ENCODE data around the gene PACRG.

PACRG gene

GRCh38 chr6:163324688-163325389 is 597.1 kb downstream of the PACRG start:
- DNase-seq: peak; percentile 33

GRCh38 chr6:163325390-163325784 is 597.6 kb downstream of the PACRG start:
- no peak for DNase-seq

GRCh38 chr6:163327165-163327880 is 599.5 kb downstream of the PACRG start:
- no peak for DNase-seq

- DNase-seq: no peak
These were observed 600.1 kb downstream of the PACRG start for GRCh38 chr6:163327921-163328320.

GRCh38 chr6:163328411-163328810 is 600.6 kb downstream of the PACRG start:
- DNase-seq: no peak

- no peak for DNase-seq
These were observed 602.2 kb downstream of the PACRG start for GRCh38 chr6:163329991-163330390.

GRCh38 chr6:163331245-163331644 is 603.5 kb downstream of the PACRG start:
- no peak for DNase-seq

GRCh38 chr6:163332575-163332974 is 604.8 kb downstream of the PACRG start:
- no peak for DNase-seq

- DNase-seq: no peak
These were observed 605.3 kb downstream of the PACRG start for GRCh38 chr6:163333038-163333437.

- no peak for DNase-seq
These were observed 606.2 kb downstream of the PACRG start for GRCh38 chr6:163333701-163334663.

- DNase-seq: no peak
These were observed 607.3 kb downstream of the PACRG start for GRCh38 chr6:163335056-163335455.

GRCh38 chr6:163335671-163336545 is 608.1 kb downstream of the PACRG start:
- peak; percentile 12 for DNase-seq

GRCh38 chr6:163336961-163337360 is 609.2 kb downstream of the PACRG start:
- no peak for DNase-seq

- no peak for DNase-seq
These were observed 610.2 kb downstream of the PACRG start for GRCh38 chr6:163337958-163338357.

GRCh38 chr6:163338671-163339405 is 611.1 kb downstream of the PACRG start:
- no peak for DNase-seq

GRCh38 chr6:163339466-163339865 is 611.7 kb downstream of the PACRG start:
- no peak for DNase-seq

- DNase-seq: no peak
These were observed 612.6 kb downstream of the PACRG start for GRCh38 chr6:163340201-163340887.

GRCh38 chr6:163341224-163342061 is 613.7 kb downstream of the PACRG start:
- no peak for DNase-seq

GRCh38 chr6:163342571-163343539 is 615.1 kb downstream of the PACRG start:
- no peak for DNase-seq

Data from hematopoietic multipotent progenitor cell treated with erythropoietin and hydrocortisone succinate and interleukin-3 and kit ligand, for 4 days (in vitro differentiated cells).